Lower lobe of right lung (tissue), 2 donors: ENCODE measurements around the gene MAML3. TPM values are rescaled to one million over a fixed set of nuclear protein-coding genes. Genes with fewer than 3 reads are reported as not detected.
A peak's percentile ranks its signal among the peaks of the same experiment; 100 is the strongest.

ENCODE experiments used
- ATAC-seq, 2 donors: fragments of 200-7000 bp; cut with Tn5 transposase; one replicate each; pipeline ENCODE4 v1.9.1; 2020 to 2022; ENCODE audit warnings: mild to moderate bottlenecking in 2 of 2, moderate library complexity in 2 of 2
- DNase-seq: peaks from one replicate; pipeline ENCODE4 v3.0.0-alpha.2; 2020
- H3K27ac ChIP-seq: fragments of 200-600 bp; one replicate; pipeline ENCODE4 v1.8.0; 2022
- H3K27me3 ChIP-seq: fragments of 200-600 bp; one replicate; pipeline ENCODE4 v1.8.0; 2022; ENCODE audit warnings: low read depth
- H3K36me3 ChIP-seq: fragments of 200-600 bp; one replicate; pipeline ENCODE4 v1.8.0; 2022; ENCODE audit warnings: mild to moderate bottlenecking
- H3K4me1 ChIP-seq: fragments of 200-600 bp; one replicate; pipeline ENCODE4 v1.8.0; 2022
- H3K4me3 ChIP-seq: fragments of 200-600 bp; one replicate; pipeline ENCODE4 v1.8.0; 2022; ENCODE audit warnings: mild to moderate bottlenecking
- H3K9me3 ChIP-seq: fragments of 200-600 bp; one replicate; pipeline ENCODE4 v1.8.0; 2022
- intact Hi-C: fragments of 100-400 bp; cut with DNase I; formaldehyde crosslinking; loops from one replicate; pipeline ENCODE4 v1.11.0; 2022
- total RNA-seq: library from RNA; stranded (reverse); fragmentation: NEBNext Ultra II Directional; extraction: Animal tissue kit (Norgen Biotek cat#: 25700); gene quantifications from one replicate; pipeline ENCODE4 v1.2.1, GENCODE V29; 2021
- TF ChIP-seq, protein P1 (sequence below): fragments of 200-600 bp; IDR thresholded peaks from one replicate; pipeline ENCODE4 v1.8.0; 2022; ENCODE audit warnings: antibody characterized with exemption, mild to moderate bottlenecking
- donor health status: DM: no; HTN: yes; CAD: no; lungs with severe emphysema.

MAML3 gene
- total RNA-seq, 1 donor from 2014 or later: 12.5 TPM

DNA sequence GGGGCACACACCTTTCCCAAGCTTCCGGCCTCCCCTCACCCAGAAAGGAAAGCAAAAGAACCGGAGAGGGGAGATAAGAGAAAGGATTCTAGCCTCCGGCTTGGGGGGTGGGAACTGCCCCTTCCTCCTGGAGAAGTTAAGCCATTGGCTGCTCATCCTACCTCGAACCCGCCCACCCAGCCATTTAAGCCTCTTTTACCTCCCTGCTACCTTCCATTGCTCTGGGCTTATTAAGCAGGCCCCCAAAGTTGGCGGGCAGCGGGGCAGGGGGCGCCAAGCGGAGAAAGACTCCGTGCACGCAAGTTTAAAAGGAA, 2.3 kb downstream of the MAML3 start:
- Histone ChIP-seq H3K27ac (peak overlapping the region; percentile 88), H3K27me3 (no peaks in the 10 kb centered on the region), H3K4me3 (peak overlapping the region; percentile 65), H3K9me3 (no peaks in the 10 kb centered on the region), H3K36me3 (no peaks in the 10 kb centered on the region), H3K4me1 (peaks cover 17% of the 10 kb centered on the region)
- ATAC-seq (peak; percentile 65 to 71), DNase-seq (peak; percentile 87)
- intact Hi-C loops: loop anchor here (10.0 kb wide), 1 partner anchor 93 kb away; no protein-coding TSS in a partner anchor
- TF ChIP-seq, protein P1, sequence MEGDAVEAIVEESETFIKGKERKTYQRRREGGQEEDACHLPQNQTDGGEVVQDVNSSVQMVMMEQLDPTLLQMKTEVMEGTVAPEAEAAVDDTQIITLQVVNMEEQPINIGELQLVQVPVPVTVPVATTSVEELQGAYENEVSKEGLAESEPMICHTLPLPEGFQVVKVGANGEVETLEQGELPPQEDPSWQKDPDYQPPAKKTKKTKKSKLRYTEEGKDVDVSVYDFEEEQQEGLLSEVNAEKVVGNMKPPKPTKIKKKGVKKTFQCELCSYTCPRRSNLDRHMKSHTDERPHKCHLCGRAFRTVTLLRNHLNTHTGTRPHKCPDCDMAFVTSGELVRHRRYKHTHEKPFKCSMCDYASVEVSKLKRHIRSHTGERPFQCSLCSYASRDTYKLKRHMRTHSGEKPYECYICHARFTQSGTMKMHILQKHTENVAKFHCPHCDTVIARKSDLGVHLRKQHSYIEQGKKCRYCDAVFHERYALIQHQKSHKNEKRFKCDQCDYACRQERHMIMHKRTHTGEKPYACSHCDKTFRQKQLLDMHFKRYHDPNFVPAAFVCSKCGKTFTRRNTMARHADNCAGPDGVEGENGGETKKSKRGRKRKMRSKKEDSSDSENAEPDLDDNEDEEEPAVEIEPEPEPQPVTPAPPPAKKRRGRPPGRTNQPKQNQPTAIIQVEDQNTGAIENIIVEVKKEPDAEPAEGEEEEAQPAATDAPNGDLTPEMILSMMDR: no peak

DNA sequence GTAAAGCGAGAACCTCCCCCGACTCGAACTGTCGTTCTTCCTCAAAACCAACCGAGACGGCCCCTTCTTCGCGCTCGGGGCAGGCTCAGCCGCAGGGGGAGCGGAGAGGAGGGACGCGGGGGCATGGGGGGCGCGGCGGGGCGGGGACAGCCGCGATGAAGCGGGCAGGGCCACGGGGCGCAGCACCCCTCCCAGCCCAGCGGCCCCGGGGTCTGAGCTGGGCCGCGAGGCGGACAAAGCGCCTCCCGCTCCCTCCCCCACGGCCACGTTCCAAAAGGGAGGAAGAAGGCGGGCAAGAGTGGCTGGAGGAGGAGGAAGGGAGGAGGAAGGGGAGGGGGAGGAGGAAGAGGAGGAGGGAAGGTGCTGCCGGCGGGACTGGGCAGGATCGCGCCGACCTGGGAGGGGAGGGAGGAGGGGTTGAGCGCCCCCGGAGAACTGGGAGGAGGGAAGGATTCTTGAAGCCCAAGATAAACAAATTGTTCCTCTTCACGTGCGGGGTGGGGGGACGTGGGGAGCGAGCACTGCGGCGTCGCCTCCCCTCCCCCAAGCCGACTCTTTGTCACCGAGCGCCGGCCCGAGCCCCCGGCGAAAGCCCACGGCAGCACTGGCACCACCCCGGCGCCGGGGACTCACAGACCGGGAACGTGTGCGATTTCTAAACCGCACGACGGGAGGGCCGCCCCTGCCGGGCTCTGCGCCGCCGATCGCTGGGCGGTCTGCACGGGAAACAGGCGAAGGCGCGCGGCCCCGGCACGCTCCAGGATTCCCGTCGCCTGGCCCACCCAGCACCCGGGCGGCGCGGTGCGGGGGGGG, 2.9 kb downstream of the MAML3 start:
- TF ChIP-seq, protein P1: no peak
- Histone ChIP-seq H3K27me3 (no peaks in the 10 kb centered on the region), H3K36me3 (no peaks in the 10 kb centered on the region), H3K4me3 (peak overlapping the region; percentile 65), H3K9me3 (no peaks in the 10 kb centered on the region), H3K27ac (peak overlapping the region; percentile 88), H3K4me1 (peaks cover 15% of the 10 kb centered on the region)
- DNase-seq (peak; percentile 90), ATAC-seq (peak; percentile 78 to 82)
- intact Hi-C loops: loop anchor here (10.0 kb wide), 1 partner anchor 94 kb away; no protein-coding TSS in a partner anchor

DNA sequence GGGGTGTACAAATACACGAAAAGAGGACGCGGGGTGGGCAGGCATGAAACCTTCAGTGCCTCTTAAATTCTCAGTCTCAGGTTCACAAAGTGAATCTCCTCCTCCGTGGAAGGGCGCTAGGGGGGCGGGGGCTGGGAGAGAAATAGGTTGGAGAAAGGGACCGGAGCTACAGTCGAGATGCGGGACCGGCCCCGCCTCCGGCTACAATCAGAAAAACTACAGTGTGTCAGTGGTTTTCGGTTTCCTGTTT, 3.4 kb downstream of the MAML3 start:
- Histone ChIP-seq H3K9me3 (no peaks in the 10 kb centered on the region), H3K27ac (peak overlapping the region; percentile 88), H3K36me3 (no peaks in the 10 kb centered on the region), H3K4me3 (peak overlapping the region; percentile 65), H3K27me3 (no peaks in the 10 kb centered on the region), H3K4me1 (peaks cover 15% of the 10 kb centered on the region)
- DNase-seq: peak; percentile 89
- TF ChIP-seq, protein P1: no peak
- ATAC-seq: no peak
- intact Hi-C loops: loop anchor here (10.0 kb wide), 1 partner anchor 94 kb away; no protein-coding TSS in a partner anchor

DNA sequence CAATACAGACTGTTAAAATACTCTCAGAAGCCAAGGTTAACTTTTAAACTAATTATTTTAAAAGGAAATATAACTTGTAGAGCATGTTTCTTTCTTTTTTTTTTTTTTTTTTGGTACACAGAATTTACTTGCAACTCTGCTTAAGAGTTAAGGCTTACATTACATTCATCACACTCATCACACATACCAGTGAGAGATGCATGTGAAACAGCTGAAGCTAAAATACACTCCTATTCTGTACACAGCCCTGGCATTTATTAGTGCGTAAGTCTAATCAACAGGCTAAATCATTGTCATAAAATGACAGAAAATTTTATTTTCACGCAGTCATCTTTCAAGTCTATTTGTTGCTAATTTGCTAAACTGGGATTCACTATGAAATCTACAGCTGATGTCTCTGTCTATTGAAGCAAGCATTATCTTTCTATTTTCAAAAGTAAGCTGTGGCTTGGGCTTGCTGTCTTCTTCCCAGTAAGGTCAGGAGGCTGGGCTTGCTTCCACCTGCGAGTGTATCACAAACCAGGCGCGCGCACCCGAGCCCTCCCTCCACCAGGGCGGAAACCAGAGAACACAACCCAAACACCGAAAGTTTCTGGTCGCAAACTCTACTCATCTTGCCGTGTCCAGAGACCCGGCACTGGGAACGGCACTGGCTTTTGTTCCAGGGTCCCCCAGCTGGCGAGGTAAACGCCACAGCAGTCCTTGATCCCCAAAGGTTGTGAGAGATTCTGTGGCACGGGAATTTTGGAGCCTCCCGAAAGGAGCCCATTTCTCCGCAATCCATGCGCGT, 3.9 kb downstream of the MAML3 start:
- DNase-seq: peak; percentile 84
- H3K4me1 ChIP-seq: peaks cover 15% of the 10 kb centered on the region
- no peaks in the 10 kb centered on the region for H3K9me3 ChIP-seq
- no peaks in the 10 kb centered on the region for H3K36me3 ChIP-seq
- TF ChIP-seq, protein P1: no peak
- ATAC-seq: peak in 1 of 2 donors; percentile 29
- H3K27ac ChIP-seq: peak overlapping the region; percentile 88
- H3K27me3 ChIP-seq: no peaks in the 10 kb centered on the region
- H3K4me3 ChIP-seq: peak overlapping the region; percentile 65
- intact Hi-C loops: loop anchor here (10.0 kb wide), 1 partner anchor 95 kb away; no protein-coding TSS in a partner anchor

DNA sequence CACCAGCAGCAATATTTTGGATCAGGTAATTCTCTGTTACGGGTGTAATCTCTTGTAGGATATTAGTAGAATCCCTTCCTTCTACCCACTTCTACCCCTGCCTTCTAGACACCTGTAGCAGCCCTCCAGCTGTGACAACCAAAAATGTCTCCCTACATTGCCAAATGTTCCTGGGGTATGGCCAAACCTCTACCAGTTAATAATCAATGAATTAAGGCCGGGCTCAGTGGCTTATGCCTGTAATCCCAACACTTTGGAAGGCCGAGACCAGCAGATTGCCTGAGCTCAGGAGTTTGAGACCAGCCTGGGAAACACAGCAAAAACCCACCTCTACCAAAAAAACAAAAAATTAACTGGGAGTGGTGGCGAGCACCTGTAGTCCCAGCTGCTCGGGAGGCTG, 9.9 kb downstream of the MAML3 start:
- TF ChIP-seq, protein P1: no peak
- H3K9me3 ChIP-seq: no peaks in the 10 kb centered on the region
- H3K27ac ChIP-seq: no peak overlapping the region
- intact Hi-C loops: no loop called here
- no peak for DNase-seq
- ATAC-seq: no peak
- no peaks in the 10 kb centered on the region for H3K27me3 ChIP-seq
- no peak overlapping the region for H3K4me3 ChIP-seq
- H3K4me1 ChIP-seq: peaks cover 16% of the 10 kb centered on the region
- H3K36me3 ChIP-seq: no peaks in the 10 kb centered on the region
